GM23248 (cell line): Measurements from ENCODE around the gene CETP.

Source experiments
- EZH2 ChIP-seq: fragments of 200-600 bp; sonication (generic); IDR thresholded peaks from 2 replicates; pipeline ENCODE4 v1.6.1; 2018; ENCODE audit warnings: antibody characterized with exemption, mild to moderate bottlenecking; ENCODE audit not compliant: insufficient read depth, poor library complexity, severe bottlenecking
- EZH2phosphoT487 ChIP-seq: fragments of 200-600 bp; sonication (generic); IDR thresholded peaks from 2 replicates; pipeline ENCODE4 v1.6.1; 2018; ENCODE audit warnings: antibody characterized with exemption, moderate library complexity, mild to moderate bottlenecking, low read depth; ENCODE audit not compliant: insufficient read depth

DNA sequence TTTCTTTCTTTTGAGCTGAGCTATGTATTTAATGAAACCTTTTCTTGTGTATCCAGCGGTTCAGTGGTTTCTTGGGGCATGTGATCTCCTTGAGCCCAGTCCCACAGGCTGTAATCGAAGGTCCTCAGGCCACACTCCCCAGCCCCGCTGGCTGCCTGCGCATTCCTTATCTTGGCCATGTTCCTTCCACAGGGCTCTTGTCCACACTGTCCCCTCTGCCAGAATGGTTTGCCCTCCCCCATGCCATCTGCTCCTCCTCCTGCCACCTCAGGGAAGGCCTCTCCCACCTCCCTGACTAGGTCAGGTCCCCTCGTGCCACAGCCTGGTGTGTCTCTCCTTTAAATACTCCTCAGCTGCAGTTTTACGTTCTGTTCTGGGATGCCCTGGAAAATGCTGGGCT is 15.5 kb downstream of the CETP start:
- TF ChIP-seq EZH2phosphoT487: no peak
- TF ChIP-seq EZH2: no peak
